Activated gamma-delta T cell (primary cell): ENCODE data around the gene COQ7.

Experiments used
- DNase-seq: peaks from one replicate; lab custom pipeline; 2025; lab: John Stamatoyannopoulos, UW

COQ7 gene

DNA sequence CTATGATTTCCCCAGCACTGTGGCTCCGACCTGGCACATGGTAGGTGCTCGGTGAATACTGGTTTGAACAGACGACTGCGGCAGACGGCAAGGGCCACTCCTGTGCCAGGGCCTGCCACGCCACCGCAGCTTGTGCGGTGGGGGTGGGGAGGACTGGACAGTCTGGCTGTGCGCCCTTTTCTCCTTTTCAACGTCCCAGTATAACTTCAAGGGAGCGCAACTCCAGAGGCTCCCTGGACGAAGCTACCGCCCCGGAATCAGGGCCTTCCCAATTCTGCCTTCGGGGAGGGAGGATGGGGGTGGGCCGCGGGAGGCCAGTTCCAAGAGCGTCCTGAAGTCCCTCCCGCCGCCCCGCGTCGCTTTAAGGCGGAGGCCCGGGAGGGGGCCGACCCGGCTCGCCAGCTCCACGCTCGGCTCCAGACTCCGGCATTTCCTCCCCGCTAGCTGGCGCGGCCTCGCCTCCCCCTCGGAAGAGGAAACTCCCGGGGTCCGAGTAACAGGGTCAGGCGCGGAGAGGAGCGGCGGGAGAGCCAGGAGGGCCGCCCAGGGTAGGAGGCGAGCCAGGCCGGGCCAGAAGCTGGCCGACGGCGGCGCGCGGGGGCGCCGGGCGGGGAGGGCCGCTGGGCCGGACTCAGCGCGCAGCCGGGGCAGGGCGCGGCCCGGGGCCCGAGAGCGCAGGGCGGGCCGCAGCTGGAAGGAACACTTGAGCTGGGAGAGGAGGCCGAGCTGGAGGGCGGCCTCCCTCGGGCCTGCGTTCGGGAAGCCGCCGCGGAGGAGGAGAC, 46.4 kb downstream of the COQ7 start, which contains the start of gene ITPRIPL2:
Gene ITPRIPL2, plus strand, starts transcription at position 388 of the 782 bp plus-strand sequence. CDS start 498 bp downstream, outside the sequence.
- DNase-seq: no peak

- DNase-seq: no peak
Measured at GRCh38 chr16:19114359-19115147, 47.1 kb downstream of the COQ7 start.

- DNase-seq: no peak
Measured at GRCh38 chr16:19115148-19116021, 48.0 kb downstream of the COQ7 start.

- no peak for DNase-seq
Measured at GRCh38 chr16:19116711-19117449, 49.5 kb downstream of the COQ7 start.

GRCh38 chr16:19118938-19119431, 51.6 kb downstream of the COQ7 start:
- no peak for DNase-seq

GRCh38 chr16:19119564-19119963, 52.1 kb downstream of the COQ7 start:
- no peak for DNase-seq

DNA sequence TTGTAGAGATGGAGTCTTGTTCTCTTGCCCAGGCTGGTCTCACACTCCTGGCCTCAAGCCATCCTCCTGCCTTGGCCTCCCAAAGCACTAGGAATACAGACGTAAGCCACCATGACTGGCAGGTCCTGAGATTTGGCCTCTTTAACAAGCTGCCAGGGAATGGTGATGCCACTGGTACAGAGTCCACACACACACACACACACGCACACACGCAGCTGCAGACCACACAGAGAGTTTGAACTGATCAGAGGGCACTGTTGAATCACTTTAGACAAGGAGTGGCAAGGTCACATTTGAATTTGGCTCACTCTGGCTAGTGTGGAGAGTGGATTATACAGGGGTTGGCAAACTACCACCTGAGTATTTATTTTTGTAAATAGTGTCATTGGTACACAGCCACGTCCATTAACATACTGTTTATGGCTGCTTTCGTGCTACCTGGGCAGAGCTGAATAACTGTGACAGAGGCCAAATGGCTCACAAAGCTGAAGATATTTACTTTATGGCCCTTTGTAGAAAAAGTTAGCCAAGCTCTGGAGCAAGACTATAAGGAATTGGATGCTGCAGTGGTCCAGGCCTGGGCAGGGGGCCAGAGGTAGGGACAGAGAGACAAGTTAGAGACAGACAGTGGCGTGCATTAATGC, 56.2 kb downstream of the COQ7 start:
- DNase-seq: no peak

- no peak for DNase-seq
Measured at GRCh38 chr16:19126300-19126699, 58.9 kb downstream of the COQ7 start.

GRCh38 chr16:19127205-19127604, 59.8 kb downstream of the COQ7 start:
- DNase-seq: no peak

DNA sequence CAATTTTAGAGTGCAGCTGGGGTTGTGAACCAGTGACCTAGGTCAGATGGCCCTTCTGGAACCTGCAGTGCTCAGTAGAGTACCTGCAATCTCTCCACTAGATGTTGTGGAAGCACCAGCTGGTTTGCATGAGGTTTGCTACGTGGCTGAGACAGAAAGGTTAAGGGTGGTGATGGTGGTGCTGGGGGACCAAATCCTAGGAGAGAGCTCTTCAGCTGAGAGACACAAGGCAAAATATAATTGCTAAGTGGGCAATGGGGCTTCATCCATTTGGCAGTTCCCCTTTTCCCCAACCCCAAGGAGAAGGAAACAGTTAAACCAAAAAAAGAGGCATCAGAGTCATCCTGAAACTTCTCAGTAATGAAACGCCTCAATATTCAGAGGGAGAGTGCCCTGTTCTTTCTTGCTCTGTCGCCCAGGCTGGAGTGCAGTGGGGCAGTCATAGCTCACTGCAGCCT, 60.3 kb downstream of the COQ7 start:
- no peak for DNase-seq

GRCh38 chr16:19128454-19129200, 61.2 kb downstream of the COQ7 start:
- DNase-seq: no peak
